Brain microvascular endothelial cell (primary cell): ENCODE measurements around the gene RNF208.

Experiments
- DNase-seq: peaks from one replicate; pipeline ENCODE4 v3.0.0-alpha.2; 2020
- H3K27ac ChIP-seq: fragments of 250-450 bp; sonication (Bioruptor Pico); 2 replicates; pipeline ENCODE4 v1.5.1; 2020; ENCODE audit warnings: mild to moderate bottlenecking, moderate library complexity
- H3K27me3 ChIP-seq: fragments of 250-450 bp; sonication (Bioruptor Pico); replicated peaks from 2 replicates; pipeline ENCODE4 v1.5.1; 2020; ENCODE audit warnings: mild to moderate bottlenecking
- H3K36me3 ChIP-seq: fragments of 250-450 bp; sonication (Bioruptor Pico); replicated peaks from 2 replicates; pipeline ENCODE4 v1.5.1; 2020; ENCODE audit warnings: mild to moderate bottlenecking
- H3K4me3 ChIP-seq: 2 replicates; pipeline ENCODE4 v1.5.1; 2011; ENCODE audit warnings: low read depth, mild to moderate bottlenecking, control low read depth, low read length, moderate library complexity
- CTCF ChIP-seq: IDR thresholded peaks from 2 replicates; pipeline ENCODE4 v1.5.1; 2011; ENCODE audit warnings: low read depth, mild to moderate bottlenecking, moderate library complexity, low read length, control low read depth, inconsistent platforms; ENCODE audit errors: missing control alignments
- in situ Hi-C: cut with HindIII; loops from 2 replicates; pipeline ENCODE4 v1.10.0; 2017; ENCODE audit warnings: low sequenced_read_pairs, low pct_ligation_motif_present

Gene RNF208

DNA sequence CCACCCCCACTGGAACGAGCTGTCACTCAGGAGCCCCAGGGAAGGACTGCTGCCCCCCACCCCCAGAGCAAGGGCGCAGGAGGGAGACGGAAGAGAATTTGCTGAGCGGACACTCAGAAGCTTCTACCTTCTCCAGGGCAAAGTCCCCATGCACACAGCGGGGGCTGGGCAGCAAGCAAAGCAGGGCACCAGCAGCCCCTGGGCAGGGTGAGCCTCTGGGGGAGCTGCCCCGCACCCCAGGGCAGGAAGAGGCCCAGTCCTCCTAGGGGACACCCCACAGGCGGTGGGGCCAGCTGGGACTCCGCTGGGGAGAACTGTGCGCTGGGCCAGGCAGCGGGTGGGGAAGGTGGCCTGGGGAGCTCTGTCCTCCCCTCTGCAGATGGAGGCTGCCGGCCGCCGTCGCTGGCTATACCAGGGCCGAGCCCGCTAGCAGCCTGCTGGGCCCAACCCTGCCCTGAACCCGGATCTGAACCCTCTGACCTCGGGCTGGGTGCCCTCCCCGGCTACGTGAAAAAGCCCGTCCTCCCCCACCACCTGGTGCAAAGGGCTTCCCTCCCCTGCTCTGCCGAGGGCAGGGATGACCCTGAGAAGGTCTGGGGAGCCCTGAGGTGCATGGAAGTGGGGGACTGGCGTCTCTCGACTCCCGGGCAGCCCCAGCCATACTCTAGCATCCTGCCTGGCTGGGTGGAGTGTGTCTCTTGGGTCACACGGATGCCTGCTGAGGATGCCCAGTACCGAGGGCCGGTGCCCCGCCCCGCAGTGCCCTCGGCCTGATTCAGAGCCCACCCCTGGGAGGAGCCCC is 8.1 kb upstream of the RNF208 start:
- H3K27ac ChIP-seq, result no peak overlapping the region
- TF ChIP-seq CTCF, result no peak
- no peak for DNase-seq
- no peaks in the 10 kb centered on the region for H3K27me3 ChIP-seq
- in situ Hi-C loops, result no loop called here
- no peaks in the 10 kb centered on the region for H3K36me3 ChIP-seq
- H3K4me3 ChIP-seq, result no peak overlapping the region

DNA sequence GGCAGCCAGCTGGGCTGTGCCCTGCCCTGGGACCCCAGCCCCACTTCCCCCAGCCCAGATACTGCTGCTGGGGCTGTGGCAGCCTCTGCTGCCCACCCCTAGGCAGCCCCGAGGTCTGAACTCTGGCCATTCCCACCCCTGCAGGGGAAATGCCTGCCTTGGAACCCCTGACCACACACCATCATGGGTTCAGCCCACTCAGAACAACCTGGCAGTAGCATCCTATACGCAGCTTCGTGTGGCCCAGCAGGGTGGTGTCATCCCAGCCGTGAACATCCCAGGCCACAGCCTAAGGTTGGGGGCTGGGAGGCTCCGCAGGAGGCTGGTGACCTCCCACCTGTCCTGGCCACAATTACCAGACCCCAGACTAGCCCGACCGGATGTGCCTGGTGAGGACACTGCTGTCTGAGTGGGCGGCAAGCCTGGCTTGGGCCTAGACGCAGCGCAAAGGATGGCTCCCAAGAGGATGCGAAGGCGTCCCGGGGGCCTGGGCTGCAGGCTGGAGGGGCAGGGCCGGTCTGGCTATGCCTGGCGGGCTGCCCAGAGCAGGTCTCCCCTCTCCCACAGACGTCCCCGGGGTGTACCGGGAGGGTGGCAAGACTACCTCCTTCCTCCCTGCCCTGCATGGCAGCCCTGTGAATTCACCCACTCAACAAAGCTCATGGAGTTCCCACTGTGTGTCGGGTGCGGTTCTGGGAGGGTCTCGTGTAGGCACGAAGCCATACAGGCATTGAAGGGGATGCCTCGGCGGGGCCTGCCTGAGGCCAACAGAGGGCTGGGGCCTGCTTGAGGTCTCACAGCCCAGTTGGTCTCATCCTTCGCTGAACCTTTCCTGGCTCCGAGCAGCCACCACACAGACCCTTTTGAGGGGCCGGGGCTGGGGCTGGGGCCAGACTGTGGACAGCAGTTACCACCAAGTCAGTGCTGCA is 7.2 kb upstream of the RNF208 start:
- Histone ChIP-seq H3K27me3 (no peaks in the 10 kb centered on the region), H3K27ac (no peak overlapping the region), H3K4me3 (no peak overlapping the region), H3K36me3 (no peaks in the 10 kb centered on the region)
- no peak for TF ChIP-seq CTCF
- in situ Hi-C loops, result no loop called here
- DNase-seq, result no peak

- TF ChIP-seq CTCF, result no peak
- H3K36me3 ChIP-seq, result no peaks in the 10 kb centered on the region
- DNase-seq, result no peak
- in situ Hi-C loops, result no loop called here
- H3K4me3 ChIP-seq, result no peak overlapping the region
- H3K27me3 ChIP-seq, result no peaks in the 10 kb centered on the region
- H3K27ac ChIP-seq, result no peak overlapping the region
Measured at GRCh38 chr9:137228506-137228967, 6.5 kb upstream of the RNF208 start.

DNA sequence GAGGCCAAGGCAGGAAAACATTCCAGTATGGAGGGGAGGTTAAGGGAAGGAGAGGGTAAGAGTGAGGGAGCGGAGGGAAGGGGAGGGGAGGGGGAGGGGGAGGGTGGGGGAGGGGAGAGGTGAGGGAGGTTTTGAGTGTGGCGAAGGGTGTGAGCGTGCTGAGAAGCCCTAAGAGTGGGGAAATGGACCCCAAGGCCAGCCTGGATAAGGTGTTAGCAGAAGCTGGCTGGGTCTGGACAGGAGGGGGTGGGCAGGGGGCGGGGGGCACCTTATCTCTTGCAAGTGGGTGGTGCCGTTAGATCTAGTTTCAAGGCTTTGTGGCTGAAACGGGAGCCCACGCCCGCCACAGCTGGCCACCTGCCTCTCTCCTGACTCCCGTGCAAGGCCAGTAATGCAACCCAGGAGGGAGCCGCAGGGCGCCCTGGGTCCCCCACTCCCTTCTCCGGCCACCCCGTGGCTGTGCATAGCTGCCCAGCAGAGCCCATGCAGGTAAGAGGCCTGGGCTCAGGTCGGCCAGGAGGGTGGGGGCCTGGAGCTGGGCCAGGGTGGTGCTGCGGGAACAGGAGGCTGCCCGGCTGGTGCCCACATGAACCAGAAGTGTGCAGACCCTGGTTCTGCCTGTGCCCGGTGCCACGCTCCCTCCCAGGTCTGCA is 5.9 kb upstream of the RNF208 start:
- in situ Hi-C loops, result no loop called here
- no peak for DNase-seq
- TF ChIP-seq CTCF, result no peak
- Histone ChIP-seq H3K4me3 (no peak overlapping the region), H3K27ac (no peak overlapping the region), H3K36me3 (no peaks in the 10 kb centered on the region), H3K27me3 (no peaks in the 10 kb centered on the region)

DNA sequence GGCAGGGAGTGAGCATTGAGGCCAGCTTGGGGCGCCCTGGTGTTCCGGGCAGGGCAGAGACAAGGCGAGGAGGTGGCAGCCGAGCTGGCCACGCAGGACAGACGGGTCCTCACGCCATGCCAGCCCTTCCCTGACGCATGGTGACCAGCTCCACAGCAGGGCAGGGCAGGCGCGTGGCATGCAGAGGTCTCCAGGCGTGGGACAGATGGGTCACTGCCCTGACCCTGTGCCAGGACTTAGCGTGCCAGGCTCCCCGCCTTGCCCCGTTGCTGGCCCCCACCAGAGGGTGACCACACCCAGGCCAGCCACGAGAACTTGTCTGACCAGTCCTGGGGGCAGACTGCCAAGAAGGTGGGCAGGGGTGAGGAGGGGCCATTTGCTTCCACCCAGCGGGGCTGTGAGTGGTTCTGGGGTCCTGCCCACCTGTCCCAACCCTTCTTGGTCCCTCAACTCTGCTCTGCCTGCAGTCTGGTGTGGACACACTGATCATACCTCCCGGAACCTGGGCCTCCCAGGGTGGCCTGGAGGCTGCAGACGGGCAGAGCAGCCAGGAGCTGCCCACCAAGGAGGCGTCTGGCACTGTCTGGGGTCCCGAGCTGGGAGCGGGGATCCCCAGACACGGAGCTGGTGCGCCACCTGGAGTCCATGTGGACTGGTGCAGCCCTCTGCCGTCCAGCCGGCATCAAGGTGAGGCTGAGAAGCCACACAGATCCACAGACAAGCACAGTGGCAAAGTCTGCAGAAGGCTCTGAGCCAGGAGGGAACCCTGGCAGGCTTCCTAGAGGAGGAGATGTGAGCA is 5.2 kb upstream of the RNF208 start, which contains the start of gene RNF224:
Gene RNF224, plus strand, starts transcription at position 449 of the 799 bp plus-strand sequence. CDS start 834 bp downstream, outside the sequence.
- Histone ChIP-seq H3K27ac (no peak within 1 kb of the TSS), H3K36me3 (no peaks in the 10 kb centered on the region), H3K4me3 (no peak within 1 kb of the TSS), H3K27me3 (no peaks in the 10 kb centered on the region)
- peak; percentile 58 for DNase-seq
- TF ChIP-seq CTCF, result peak; percentile 94
- in situ Hi-C loops, result no loop called here
